Measurements from ENCODE around the gene EIF1B. TPM values are rescaled to one million over a fixed set of nuclear protein-coding genes. Genes with fewer than 3 reads are reported as not detected.

Gene EIF1B
- total RNA-seq, 1 donor from 2014 or later, result 81.8 TPM

DNA sequence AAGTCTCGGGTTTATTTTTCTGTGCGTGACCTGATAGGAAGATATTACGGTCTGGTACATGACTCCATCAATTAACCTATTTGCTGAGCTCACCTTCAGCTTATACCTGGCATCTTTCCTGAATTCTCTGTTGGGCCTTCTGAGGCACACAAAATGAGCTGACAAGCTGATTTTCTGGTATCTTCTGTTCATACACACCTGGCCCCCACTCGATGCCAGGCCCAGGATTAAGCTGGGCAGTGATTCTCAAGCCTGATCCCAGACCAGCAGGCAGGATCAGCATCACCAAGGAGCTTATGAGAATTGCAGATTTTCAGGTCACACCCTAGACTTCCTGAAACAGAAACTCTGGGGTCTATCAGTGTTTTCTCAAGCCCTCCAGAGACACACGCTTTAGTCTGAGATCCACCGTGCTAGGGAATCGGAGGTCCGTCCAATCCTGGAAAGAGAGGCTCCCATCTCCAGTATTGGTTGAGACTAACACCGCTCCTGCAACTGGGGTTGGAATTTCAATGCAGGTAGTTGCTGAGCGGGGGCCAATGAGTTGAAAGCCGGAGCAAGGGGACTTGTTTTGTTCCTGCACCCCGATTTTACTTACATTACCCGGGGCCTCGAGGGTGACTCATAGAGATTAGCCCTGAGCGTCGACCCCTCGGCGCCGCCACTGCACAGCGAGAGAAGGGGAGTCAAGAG lies 636 bp upstream of the EIF1B start:
- H3K36me3 Mint-ChIP-seq, result peaks cover 28% of the 10 kb centered on the region
- H3K27ac Mint-ChIP-seq, result peak overlapping the region; percentile 99
- no peak for TF ChIP-seq CTCF (conservative IDR thresholded peaks at IDR 0.05)

GRCh38 chr3:40309925-40310695 lies 603 bp downstream of the EIF1B start:
- Mint-ChIP-seq H3K27me3 (no peaks in the 10 kb centered on the region), H3K4me3 (peak overlapping the region; percentile 98), H3K27ac (peak overlapping the region; percentile 99), H3K36me3 (peaks cover 28% of the 10 kb centered on the region), H3K9me3 (no peaks in the 10 kb centered on the region), H3K4me1 (ENCODE audit: unreplicated experiment) (peaks cover 18% of the 10 kb centered on the region)
- peak; percentile 78 for DNase-seq (ENCODE audit: extremely low spot score, unreplicated experiment)
- TF ChIP-seq CTCF (conservative IDR thresholded peaks at IDR 0.05), result no peak

More for the DNA sequence above, 636 bp upstream of the EIF1B start:
- Mint-ChIP-seq H3K4me1 (ENCODE audit: unreplicated experiment) (peaks cover 18% of the 10 kb centered on the region), H3K4me3 (peak overlapping the region; percentile 98), H3K27me3 (no peaks in the 10 kb centered on the region), H3K9me3 (no peaks in the 10 kb centered on the region)
- no peak for DNase-seq (ENCODE audit: extremely low spot score, unreplicated experiment)

DNA sequence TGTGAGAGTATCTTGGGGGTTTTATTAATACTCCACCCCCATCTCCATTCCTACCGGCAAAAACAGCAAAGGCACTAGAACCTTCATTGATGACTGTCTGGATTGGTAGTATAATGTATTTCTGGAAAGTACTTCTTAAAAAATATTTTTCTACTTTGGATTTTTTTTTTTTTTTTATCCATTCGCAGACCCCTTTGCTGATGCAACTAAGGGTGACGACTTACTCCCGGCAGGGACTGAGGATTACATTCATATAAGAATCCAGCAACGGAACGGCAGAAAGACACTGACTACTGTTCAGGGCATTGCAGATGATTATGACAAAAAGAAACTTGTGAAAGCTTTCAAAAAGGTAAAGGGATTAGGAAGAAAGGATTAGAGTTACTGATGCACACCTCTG lies 1.2 kb downstream of the EIF1B start:
- peak overlapping the region; percentile 99 for H3K27ac Mint-ChIP-seq
- TF ChIP-seq CTCF (conservative IDR thresholded peaks at IDR 0.05), result no peak

DNA sequence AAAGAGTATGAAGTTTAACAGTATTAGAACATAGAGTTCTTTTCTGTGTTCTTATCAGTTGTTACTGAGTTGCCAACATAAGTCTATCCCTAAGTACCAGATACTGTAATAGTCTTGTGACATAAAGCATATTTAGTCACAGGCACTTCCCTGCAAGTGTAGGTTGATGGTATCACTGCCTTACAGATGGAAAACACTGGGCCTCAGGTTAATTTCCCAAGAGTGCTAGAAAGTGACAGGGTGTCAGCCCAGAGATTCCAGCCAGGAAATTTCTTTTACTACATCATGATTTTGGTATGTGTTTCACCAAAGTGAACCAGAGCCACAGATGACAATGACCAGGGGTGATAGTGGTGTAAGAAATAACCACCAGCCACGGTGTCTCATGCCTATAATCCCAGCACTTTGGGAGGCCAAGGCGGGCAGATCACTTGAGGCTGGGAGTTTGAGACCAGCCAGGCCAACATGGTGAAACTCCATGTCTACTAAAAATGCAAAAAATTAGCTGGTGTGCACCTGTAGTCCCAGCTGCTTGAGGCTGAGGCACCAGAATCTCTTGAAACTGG lies 3.2 kb downstream of the EIF1B start:
- no peak overlapping the region for H3K4me3 Mint-ChIP-seq

More for the DNA sequence above, 1.2 kb downstream of the EIF1B start:
- Mint-ChIP-seq H3K36me3 (peaks cover 28% of the 10 kb centered on the region), H3K27me3 (no peaks in the 10 kb centered on the region), H3K9me3 (no peaks in the 10 kb centered on the region), H3K4me1 (ENCODE audit: unreplicated experiment) (peaks cover 18% of the 10 kb centered on the region), H3K4me3 (peak overlapping the region; percentile 98)
- no peak for DNase-seq (ENCODE audit: extremely low spot score, unreplicated experiment)

More for the DNA sequence above, 3.2 kb downstream of the EIF1B start:
- peaks cover 18% of the 10 kb centered on the region for H3K4me1 Mint-ChIP-seq (ENCODE audit: unreplicated experiment)
- DNase-seq (ENCODE audit: extremely low spot score, unreplicated experiment), result no peak
- no peak for TF ChIP-seq CTCF (conservative IDR thresholded peaks at IDR 0.05)
- H3K27ac Mint-ChIP-seq, result no peak overlapping the region
- no peaks in the 10 kb centered on the region for H3K9me3 Mint-ChIP-seq
- H3K36me3 Mint-ChIP-seq, result peaks cover 28% of the 10 kb centered on the region
- no peaks in the 10 kb centered on the region for H3K27me3 Mint-ChIP-seq

Data from type B pancreatic cell (in vitro differentiated cells).